ENCODE data around the gene CMTM7. TPM values are rescaled to one million over a fixed set of nuclear protein-coding genes. Genes with fewer than 3 reads are reported as not detected.

Gene CMTM7
- total and polyA plus RNA-seq, 2 experiments from 2014 or later, result 32.2 to 93.6 TPM

GRCh38 chr3:32379831-32380500, 11.7 kb upstream of the CMTM7 start:
- no peak overlapping the region for H3K4me3 Mint-ChIP-seq
- H3K36me3 ChIP-seq (ENCODE audit: insufficient read depth), result no peaks in the 10 kb centered on the region

More at GRCh38 chr3:32379831-32380500, 11.7 kb upstream of the CMTM7 start:
- Mint-ChIP-seq H3K36me3 (ENCODE audit: low read depth) (no peaks in the 10 kb centered on the region), H3K27ac (no peak overlapping the region), H3K9me3 (no peaks in the 10 kb centered on the region), H3K27me3 (ENCODE audit: insufficient read depth, low read depth, poor library complexity) (no peaks in the 10 kb centered on the region), H3K4me1 (0 out of 3 replicates have a peak, but pooled peaks cover 3% of the 10 kb centered on the region)
- no peaks in the 10 kb centered on the region for H3K79me2 ChIP-seq (replicated peaks; ENCODE audit: insufficient read depth)
- H2AFZ ChIP-seq, result no peak overlapping the region
- H3K27me3 ChIP-seq (ENCODE audit: insufficient read depth), result no peaks in the 10 kb centered on the region
- DNase-seq (ENCODE audit: low spot score) (no peak), ATAC-seq (no peak)
- no peaks in the 10 kb centered on the region for H3K4me1 ChIP-seq (ENCODE audit: insufficient read depth)
- H3K4me3 ChIP-seq, result no peak overlapping the region
- H3F3A ChIP-seq (replicated peaks; ENCODE audit: low read depth), result no peaks in the 10 kb centered on the region
- H3K9me2 ChIP-seq (ENCODE audit: insufficient read depth), result no peaks in the 10 kb centered on the region
- H3K27ac ChIP-seq (ENCODE audit: low read depth), result no peak overlapping the region
- no peak overlapping the region for H3K4me2 ChIP-seq
- TF ChIP-seq EZH2phosphoT487 (IDR thresholded peaks at IDR 0.05; ENCODE audit: unreplicated experiment) (no peak), STAT1 (IDR thresholded peaks at IDR 0.05; ENCODE audit: unreplicated experiment) (no peak), ZNF331 (CRISPR knock-in tag; IDR thresholded peaks at IDR 0.05; ENCODE audit: low read depth) (no peak), EZH2 (IDR thresholded peaks at IDR 0.05; ENCODE audit: low read depth, unreplicated experiment) (no peak), POLR2AphosphoS5 (IDR thresholded peaks at IDR 0.05; ENCODE audit: low read depth) (no peak), CREB1 (CRISPR knock-in tag; IDR thresholded peaks at IDR 0.05; ENCODE audit: low read depth) (no peak), NANOG (IDR thresholded peaks at IDR 0.05; ENCODE audit: borderline replicate concordance) (no peak), ZNF114 (CRISPR knock-in tag; IDR thresholded peaks at IDR 0.05) (no peak), ETS1 (IDR thresholded peaks at IDR 0.05) (no peak), JUNB (IDR thresholded peaks at IDR 0.05; ENCODE audit: unreplicated experiment) (no peak)
- TF ChIP-seq, protein P1, sequence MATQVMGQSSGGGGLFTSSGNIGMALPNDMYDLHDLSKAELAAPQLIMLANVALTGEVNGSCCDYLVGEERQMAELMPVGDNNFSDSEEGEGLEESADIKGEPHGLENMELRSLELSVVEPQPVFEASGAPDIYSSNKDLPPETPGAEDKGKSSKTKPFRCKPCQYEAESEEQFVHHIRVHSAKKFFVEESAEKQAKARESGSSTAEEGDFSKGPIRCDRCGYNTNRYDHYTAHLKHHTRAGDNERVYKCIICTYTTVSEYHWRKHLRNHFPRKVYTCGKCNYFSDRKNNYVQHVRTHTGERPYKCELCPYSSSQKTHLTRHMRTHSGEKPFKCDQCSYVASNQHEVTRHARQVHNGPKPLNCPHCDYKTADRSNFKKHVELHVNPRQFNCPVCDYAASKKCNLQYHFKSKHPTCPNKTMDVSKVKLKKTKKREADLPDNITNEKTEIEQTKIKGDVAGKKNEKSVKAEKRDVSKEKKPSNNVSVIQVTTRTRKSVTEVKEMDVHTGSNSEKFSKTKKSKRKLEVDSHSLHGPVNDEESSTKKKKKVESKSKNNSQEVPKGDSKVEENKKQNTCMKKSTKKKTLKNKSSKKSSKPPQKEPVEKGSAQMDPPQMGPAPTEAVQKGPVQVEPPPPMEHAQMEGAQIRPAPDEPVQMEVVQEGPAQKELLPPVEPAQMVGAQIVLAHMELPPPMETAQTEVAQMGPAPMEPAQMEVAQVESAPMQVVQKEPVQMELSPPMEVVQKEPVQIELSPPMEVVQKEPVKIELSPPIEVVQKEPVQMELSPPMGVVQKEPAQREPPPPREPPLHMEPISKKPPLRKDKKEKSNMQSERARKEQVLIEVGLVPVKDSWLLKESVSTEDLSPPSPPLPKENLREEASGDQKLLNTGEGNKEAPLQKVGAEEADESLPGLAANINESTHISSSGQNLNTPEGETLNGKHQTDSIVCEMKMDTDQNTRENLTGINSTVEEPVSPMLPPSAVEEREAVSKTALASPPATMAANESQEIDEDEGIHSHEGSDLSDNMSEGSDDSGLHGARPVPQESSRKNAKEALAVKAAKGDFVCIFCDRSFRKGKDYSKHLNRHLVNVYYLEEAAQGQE (IDR thresholded peaks at IDR 0.05; ENCODE audit: unreplicated experiment), result no peak
- TF ChIP-seq, protein P2, sequence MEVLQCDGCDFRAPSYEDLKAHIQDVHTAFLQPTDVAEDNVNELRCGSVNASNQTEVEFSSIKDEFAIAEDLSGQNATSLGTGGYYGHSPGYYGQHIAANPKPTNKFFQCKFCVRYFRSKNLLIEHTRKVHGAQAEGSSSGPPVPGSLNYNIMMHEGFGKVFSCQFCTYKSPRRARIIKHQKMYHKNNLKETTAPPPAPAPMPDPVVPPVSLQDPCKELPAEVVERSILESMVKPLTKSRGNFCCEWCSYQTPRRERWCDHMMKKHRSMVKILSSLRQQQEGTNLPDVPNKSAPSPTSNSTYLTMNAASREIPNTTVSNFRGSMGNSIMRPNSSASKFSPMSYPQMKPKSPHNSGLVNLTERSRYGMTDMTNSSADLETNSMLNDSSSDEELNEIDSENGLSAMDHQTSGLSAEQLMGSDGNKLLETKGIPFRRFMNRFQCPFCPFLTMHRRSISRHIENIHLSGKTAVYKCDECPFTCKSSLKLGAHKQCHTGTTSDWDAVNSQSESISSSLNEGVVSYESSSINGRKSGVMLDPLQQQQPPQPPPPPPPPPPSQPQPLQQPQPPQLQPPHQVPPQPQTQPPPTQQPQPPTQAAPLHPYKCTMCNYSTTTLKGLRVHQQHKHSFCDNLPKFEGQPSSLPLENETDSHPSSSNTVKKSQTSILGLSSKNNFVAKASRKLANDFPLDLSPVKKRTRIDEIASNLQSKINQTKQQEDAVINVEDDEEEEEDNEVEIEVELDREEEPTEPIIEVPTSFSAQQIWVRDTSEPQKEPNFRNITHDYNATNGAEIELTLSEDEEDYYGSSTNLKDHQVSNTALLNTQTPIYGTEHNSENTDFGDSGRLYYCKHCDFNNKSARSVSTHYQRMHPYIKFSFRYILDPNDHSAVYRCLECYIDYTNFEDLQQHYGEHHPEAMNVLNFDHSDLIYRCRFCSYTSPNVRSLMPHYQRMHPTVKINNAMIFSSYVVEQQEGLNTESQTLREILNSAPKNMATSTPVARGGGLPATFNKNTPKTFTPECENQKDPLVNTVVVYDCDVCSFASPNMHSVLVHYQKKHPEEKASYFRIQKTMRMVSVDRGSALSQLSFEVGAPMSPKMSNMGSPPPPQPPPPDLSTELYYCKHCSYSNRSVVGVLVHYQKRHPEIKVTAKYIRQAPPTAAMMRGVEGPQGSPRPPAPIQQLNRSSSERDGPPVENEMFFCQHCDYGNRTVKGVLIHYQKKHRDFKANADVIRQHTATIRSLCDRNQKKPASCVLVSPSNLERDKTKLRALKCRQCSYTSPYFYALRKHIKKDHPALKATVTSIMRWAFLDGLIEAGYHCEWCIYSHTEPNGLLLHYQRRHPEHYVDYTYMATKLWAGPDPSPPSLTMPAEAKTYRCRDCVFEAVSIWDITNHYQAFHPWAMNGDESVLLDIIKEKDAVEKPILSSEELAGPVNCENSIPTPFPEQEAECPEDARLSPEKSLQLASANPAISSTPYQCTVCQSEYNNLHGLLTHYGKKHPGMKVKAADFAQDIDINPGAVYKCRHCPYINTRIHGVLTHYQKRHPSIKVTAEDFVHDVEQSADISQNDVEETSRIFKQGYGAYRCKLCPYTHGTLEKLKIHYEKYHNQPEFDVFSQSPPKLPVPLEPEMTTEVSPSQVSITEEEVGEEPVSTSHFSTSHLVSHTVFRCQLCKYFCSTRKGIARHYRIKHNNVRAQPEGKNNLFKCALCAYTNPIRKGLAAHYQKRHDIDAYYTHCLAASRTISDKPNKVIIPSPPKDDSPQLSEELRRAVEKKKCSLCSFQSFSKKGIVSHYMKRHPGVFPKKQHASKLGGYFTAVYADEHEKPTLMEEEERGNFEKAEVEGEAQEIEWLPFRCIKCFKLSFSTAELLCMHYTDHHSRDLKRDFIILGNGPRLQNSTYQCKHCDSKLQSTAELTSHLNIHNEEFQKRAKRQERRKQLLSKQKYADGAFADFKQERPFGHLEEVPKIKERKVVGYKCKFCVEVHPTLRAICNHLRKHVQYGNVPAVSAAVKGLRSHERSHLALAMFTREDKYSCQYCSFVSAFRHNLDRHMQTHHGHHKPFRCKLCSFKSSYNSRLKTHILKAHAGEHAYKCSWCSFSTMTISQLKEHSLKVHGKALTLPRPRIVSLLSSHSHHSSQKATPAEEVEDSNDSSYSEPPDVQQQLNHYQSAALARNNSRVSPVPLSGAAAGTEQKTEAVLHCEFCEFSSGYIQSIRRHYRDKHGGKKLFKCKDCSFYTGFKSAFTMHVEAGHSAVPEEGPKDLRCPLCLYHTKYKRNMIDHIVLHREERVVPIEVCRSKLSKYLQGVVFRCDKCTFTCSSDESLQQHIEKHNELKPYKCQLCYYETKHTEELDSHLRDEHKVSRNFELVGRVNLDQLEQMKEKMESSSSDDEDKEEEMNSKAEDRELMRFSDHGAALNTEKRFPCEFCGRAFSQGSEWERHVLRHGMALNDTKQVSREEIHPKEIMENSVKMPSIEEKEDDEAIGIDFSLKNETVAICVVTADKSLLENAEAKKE (CRISPR knock-in tag; IDR thresholded peaks at IDR 0.05), result no peak
- TF ChIP-seq, protein P3, sequence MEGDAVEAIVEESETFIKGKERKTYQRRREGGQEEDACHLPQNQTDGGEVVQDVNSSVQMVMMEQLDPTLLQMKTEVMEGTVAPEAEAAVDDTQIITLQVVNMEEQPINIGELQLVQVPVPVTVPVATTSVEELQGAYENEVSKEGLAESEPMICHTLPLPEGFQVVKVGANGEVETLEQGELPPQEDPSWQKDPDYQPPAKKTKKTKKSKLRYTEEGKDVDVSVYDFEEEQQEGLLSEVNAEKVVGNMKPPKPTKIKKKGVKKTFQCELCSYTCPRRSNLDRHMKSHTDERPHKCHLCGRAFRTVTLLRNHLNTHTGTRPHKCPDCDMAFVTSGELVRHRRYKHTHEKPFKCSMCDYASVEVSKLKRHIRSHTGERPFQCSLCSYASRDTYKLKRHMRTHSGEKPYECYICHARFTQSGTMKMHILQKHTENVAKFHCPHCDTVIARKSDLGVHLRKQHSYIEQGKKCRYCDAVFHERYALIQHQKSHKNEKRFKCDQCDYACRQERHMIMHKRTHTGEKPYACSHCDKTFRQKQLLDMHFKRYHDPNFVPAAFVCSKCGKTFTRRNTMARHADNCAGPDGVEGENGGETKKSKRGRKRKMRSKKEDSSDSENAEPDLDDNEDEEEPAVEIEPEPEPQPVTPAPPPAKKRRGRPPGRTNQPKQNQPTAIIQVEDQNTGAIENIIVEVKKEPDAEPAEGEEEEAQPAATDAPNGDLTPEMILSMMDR (conservative IDR thresholded peaks at IDR 0.05; ENCODE audit: low read depth in 2 of 2), result no peak
- H4K20me1 ChIP-seq (replicated peaks; ENCODE audit: insufficient read depth), result no peaks in the 10 kb centered on the region
